ENCODE results near the gene FBXL13.

The FBXL13 gene

GRCh38 chr7:102890971-102891692 is 183.5 kb downstream of the FBXL13 start:
- DNase-seq (ENCODE audit: insufficient read length, low spot score), result no peak
- no peak for TF ChIP-seq CTCF (IDR thresholded peaks at IDR 0.05; ENCODE audit: insufficient read depth, missing control alignments)
- FAIRE-seq, result no peak

DNA sequence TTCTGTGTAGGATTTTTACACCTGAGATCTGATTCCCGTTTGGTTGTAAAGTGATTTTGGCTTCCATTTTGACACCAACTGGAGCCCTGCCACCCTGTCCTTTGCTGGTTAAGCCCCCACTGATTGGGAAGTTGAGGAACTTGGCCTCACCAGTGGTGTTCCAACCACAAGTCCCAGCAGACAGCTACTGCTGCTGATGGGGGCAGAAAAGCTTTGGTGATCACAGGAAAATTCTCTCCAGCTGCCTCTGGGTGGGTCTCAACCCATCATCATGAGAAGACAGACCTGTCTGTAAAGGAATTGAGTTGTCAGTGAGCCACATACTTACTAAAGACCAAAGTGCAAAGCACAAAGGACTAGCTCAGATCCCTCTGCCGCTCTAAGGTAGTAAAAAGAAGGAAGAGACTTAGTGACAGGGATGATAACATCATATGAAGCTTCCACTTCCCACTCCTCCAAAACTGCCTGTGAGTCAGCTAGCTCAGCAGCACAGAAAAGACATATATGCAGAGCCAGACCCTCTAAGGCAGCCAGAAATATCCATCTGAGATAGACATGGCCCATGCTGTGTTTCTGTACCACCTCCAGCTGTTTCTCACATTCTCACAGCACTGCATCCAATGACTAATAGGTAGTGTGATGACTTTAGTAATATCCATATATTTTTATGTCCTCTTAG is 184.2 kb downstream of the FBXL13 start:
- FAIRE-seq (no peak), DNase-seq (ENCODE audit: insufficient read length, low spot score) (no peak)
- TF ChIP-seq CTCF (IDR thresholded peaks at IDR 0.05; ENCODE audit: insufficient read depth, missing control alignments), result no peak

GRCh38 chr7:102889851-102890250 is 184.7 kb downstream of the FBXL13 start:
- DNase-seq (ENCODE audit: insufficient read length, low spot score), result no peak
- no peak for FAIRE-seq
- no peak for TF ChIP-seq CTCF (IDR thresholded peaks at IDR 0.05; ENCODE audit: insufficient read depth, missing control alignments)

DNA sequence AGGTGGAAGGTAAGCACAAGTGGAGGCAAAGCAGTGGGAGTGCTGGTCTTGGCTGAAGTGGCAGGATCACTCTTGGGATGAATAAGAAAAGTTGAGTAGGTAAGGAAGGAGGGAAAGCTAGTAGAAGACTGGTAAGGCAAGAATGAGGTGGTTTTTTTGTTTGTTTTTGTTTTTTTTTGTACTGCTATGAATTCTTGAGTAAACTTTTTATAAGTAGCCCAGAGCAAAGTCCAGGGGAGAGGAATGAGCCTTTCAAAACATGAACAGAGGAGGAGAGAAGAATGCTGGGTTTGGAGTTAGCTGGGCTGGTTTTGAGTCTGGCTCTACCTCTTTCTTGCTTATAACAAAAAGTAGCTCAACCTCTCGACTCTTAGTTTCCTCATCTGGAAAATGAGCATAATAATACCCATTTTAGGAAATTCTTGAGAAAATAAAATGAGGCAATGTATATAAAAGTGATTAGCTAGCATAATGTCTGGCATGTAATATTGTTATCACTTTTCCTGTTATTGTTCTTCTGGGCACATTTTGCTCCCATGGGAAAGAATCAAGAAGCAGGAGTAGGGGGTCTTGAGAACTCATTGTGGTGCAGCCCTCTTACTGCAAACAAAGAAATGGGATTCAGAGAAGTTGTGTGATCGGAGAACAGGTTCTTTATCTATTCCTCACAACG is 185.9 kb downstream of the FBXL13 start:
- DNase-seq (ENCODE audit: insufficient read length, low spot score), result no peak
- no peak for FAIRE-seq
- TF ChIP-seq CTCF (IDR thresholded peaks at IDR 0.05; ENCODE audit: insufficient read depth, missing control alignments), result no peak

- FAIRE-seq (no peak), DNase-seq (ENCODE audit: insufficient read length, low spot score) (no peak)
- TF ChIP-seq CTCF (IDR thresholded peaks at IDR 0.05; ENCODE audit: insufficient read depth, missing control alignments), result no peak
These were observed 191.3 kb downstream of the FBXL13 start for GRCh38 chr7:102883098-102883860.

DNA sequence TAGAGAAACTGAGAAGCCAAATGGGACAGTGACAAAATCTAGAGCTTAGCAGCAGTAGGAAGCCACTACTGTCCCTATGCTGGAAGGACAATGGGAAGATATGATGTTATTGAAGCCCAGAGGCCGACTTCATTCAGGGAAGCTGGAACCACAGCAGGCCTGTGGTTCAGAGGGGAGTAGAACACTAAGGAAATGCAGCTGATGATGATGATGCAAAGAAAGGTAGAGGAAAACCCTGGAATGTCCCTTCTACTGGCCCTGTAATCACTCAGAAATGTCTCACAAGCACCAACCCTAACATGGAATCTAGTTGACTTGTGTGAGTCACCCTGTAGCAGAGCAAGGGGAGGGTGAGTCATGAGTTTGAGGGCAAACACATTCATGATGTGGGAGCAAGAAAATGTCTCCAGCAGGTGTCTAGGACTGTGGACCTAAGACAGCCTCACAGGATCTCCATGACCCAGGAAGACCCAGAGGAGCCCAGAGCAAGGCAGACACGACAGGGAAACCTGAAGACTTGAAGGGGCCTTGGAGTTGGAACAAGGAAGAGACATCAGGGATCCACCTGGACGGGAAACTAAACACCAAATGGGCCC is 198.8 kb downstream of the FBXL13 start:
- FAIRE-seq, result no peak
- DNase-seq (ENCODE audit: insufficient read length, low spot score), result no peak

More for the DNA sequence above, 198.8 kb downstream of the FBXL13 start:
- TF ChIP-seq CTCF (IDR thresholded peaks at IDR 0.05; ENCODE audit: insufficient read depth, missing control alignments), result no peak
